GM21526 (cell line): ENCODE results near the gene CHKB.
"Not testable (repeated sequence)": the region's sequence is repeated elsewhere in the genome, so short reads cannot be mapped to it uniquely, and the experiment has no call there.

Source experiments
- ATAC-seq: cut with Tn5 transposase; IDR thresholded peaks from one replicate; pipeline ENCODE4 v1.9.1; 2021; ENCODE audit warnings: moderate library complexity; ENCODE audit not compliant: unreplicated experiment, low FRiP score

The CHKB gene

DNA sequence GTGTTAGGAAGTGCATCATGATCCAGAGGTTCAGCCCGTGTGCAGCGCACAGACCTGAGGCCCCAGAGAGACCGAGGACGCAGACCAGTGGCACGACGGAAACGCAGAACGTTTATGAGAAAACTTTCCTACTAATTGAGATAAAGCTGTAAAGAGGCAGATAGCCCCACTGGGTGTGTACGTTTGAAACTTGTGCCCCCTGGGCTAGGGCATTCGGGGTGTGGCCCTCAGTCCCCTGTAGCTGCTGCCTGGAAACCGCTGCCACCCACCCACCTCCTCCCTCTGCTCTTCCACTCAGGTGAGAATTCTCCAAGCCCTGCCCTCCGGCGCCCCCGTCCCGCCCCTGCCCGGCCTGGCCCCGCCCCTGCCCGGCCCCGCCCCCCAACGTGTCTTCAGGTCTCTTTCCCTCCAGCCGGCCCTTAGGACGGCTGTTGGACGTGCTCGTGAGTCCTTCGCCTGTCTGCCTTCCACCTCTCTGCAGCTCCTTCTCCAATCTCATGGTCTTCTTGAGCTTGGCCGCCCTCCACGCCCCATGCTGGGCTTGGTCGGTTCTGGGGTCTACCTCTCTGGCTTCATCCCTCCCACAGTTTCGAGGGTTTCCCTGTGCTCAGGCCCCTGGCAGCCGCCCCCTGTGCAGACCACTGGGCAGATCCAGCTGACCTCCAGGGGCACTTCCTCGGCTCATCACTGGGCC lies 30.0 kb upstream of the CHKB start:
- no peak for ATAC-seq

DNA sequence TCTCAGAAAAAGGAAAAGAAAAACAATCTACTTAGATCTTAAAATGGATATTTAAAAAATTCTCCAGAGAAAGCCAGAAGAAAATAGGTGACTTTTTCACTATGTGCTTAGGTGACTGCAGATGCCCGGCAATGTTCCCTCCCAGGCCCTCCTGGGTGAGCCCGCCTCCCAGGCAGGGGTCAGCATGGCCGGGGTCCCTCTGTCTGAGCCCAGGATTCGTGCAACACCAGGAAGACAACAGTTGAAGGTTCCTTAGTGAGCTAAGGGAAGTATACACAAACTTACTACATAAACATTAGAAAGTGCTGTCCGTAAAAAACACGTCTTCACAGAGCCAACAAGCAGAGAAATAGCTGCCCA lies 29.5 kb upstream of the CHKB start:
- ATAC-seq, result no peak

DNA sequence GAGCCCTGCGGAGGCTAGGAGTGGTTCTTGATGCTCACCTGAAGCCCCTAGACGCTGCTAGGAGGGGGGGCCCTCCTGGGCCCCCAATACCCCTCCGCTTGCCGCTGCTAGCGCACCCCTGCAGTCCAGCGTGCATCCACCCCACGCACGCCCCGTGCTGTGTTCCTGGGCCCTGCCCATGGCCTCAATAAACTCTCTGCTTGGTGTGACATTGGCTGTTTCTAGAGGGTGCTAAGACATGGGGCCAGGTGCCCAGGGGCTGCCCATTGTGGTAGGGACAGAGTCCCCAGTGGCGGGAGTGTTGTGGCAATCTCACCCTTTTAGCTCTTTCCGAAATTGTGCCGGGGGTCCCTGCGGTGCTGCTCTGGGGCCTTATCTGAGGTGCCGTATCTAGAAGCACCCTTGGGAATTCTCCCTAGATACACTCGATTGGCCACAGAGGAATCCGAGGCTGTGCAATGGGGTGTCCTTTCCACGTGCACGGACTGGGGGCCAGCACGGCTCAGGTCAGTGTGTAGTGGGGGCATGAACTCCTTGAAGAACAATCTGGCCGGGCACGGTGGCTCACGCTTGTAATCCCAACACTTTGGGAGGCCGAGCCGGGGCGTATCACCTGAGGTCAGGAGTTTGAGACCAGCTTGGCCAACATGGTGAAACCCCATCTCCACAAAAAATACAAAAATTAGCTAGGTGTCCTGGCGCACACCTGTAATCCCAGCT lies 28.9 kb upstream of the CHKB start:
- ATAC-seq, result no peak

DNA sequence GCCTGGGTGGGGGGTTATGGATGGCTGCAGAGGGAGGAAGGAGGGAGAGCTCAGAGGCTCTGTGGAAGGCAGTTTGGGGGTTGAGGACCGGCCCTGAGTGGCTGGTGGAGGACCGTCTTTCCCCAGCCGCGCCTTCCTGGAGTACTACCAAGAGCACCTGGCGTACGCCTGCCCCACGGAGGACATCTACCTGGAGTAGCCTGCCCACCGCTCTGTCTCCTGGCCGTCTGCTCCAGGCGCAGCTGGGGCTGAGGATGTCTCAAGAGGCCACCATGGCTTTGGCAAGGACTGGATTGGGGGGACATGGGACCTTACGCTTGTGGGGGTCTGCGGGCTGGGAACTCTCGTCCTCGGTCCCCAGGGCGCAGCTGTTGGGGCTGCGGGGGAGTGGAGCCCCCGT lies 27.9 kb upstream of the CHKB start:
- no peak for ATAC-seq

DNA sequence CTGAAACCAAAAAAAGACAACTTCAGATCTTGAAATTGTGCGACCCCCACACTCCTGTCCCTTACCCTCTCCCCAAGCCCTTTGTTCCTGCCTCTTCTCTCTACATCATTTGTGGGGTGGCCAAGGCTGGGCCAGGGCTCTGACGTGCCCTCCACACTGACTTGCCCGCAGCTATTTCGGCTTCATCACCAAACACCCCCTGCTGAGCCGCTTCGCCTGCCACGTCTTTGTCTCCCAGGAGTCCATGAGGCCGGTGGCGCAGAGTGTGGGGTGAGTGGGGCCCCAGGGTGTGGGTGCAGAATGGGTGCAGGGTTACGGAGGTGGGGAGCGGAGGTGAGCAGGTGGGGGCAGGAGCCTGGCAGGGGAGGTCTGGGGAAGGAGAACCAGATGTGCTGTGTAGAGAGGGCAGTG lies 27.4 kb upstream of the CHKB start:
- no peak for ATAC-seq

DNA sequence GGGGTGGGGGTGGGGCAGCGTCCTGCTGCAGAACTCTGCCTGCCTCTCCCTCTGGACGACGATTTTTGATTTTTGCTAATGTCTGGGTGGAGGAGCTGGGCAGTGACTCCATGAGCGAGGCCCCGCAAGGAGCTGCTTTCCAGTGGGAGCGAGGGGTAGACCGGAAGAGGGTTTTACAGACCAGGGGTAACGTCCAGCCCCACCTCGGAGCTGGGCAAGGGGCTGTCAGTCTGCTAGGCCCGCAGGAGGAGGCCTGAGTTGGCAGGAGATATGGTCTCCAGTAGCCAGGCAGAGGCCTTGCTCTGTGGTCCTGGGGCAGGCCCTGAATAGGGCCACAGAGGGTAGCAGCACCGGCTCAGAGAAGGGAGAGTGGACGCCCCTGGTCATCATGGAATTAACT lies 26.9 kb upstream of the CHKB start:
- ATAC-seq, result no peak

DNA sequence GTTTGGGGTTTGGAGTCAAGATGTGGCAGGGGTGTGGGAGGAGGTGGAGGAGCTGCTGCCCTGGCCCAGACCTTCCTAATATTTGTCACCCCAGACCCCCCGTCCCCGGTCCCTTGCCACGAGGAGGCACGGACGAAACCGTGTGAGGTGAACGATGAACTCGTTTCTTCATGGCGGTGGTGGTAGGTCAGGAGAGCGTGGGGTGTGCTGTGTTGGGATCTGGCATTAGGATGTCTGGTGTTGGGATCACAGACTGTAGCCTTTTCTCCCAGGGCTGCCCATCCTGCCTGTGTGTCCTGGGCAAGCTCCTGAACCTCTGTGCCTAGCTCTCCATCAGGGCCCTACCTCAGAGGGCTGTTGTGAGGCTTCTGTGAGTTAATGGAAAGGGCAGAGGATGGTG lies 26.3 kb upstream of the CHKB start:
- no peak for ATAC-seq

DNA sequence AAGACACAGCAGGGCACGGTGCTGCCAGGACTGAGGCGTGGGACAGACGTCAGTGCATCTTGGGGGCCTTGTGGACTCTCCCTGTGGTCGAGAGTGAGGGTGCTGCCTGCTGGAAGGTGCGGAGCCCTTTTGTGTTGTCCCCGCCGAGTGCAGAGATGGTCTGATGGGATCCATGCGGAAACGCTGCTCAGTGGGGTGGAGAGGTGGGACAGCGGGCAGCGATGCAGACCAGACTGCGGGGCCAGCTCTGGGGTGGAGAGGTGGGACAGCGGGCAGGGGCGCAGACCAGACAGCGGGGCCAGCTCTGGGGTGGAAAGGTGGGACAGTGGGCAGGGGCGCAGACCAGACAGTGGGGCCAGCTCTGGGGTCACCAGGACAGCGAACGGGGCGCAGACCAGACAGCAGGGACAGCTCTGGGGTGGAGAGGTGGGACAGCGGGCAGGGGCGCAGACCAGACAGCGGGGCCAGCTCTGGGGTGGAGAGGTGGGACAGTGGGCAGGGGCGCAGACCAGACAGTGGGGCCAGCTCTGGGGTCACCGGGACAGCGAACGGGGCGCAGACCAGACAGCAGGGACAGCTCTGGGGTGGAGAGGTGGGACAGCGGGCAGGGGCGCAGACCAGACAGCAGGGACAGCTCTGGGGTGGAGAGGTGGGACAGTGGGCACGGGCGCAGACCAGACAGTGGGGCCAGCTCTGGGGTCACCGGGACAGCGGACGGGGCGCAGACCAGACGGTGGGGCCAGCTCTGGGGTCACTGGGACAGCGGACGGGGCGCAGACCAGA lies 25.6 kb upstream of the CHKB start:
- ATAC-seq, result not testable (repeated sequence)

DNA sequence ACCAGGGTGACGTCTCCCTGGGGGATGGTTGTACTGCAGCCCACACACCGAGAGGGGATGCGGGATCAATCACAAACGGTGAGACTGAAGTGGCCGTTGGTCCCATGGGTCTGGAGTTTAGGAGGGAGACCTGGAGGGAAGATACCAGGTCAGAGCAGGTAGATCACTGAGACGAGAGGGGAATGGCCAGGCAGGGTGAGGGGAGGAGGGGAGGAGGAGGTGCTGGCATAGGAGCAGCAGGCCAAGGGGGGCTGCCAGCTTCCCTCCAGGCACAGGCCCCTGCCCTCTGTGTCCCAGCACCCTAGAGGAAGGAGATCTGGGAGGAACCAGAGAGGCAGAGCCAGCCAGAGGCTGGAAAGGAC lies 25.0 kb upstream of the CHKB start:
- no peak for ATAC-seq

DNA sequence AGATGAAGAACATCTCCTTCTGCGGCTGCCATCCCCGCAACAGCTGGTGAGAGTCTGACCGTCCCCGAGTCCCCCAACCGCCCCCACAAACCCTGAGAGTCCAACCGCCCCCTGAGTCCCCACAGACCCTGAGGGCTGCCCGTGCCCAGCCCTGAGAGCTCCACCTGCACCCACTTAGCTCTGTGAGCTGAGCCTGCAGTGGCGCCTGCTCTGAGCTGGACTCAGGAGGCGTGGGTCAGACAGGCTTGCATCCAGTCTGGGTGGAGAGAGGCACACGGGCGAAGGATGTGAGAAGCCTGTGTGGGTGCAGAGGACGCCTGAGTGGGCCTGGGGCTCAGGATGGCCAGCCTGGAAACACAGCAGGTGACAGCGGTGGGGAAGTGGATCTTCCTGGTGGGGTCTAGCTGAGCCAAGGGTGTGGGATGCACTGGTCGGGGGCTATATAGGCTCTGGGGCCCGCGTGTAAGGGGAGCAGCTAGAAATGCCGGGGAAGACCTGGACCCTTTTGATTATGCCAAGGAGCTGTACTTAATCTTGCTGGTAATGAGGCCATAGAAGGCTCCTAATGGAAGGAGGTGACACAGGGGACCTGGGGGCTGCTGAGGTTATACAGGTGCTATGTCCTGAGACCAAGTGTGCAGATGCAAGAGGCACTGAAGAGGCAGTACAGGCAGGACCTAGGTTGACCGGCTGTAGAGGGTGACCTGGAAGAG lies 24.5 kb upstream of the CHKB start:
- no peak for ATAC-seq

DNA sequence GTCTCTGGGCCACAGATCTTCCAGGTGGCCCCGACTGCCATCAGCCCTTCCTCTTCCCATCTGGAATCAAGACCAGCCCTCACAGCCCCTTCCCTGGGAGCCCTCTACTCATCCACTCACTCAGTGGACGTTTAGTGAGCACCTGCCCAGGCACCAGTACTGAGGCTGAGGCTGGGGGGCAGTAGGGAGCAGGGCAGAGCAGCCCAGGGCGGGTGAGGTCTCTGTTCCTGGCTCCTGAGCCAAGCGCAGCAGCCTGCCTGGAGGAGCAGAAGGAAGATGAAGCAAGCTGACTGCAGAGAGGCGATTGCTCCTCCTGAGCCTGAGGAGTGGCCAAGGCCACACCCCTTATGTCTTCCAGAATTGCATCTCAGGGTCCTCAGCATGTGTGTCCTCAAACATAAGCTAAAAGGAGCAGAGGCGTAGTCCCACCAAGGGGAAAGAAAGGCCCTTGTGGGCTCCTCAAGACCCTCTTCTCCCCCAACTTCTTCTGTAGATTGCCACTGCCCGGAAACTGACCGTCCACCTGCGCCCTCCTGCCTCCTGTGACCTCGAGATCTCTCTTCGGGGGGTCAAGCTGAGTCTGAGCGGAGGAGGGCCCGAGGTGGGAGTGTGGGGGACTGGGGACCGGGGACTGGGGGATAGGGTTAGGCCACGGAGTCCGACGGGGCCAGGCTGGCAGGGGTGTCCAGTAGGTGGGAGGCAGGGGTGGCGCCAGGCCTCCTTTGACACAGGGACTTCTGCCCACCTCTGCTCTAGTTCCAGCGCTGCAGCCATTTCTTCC lies 23.7 kb upstream of the CHKB start:
- ATAC-seq, result no peak

DNA sequence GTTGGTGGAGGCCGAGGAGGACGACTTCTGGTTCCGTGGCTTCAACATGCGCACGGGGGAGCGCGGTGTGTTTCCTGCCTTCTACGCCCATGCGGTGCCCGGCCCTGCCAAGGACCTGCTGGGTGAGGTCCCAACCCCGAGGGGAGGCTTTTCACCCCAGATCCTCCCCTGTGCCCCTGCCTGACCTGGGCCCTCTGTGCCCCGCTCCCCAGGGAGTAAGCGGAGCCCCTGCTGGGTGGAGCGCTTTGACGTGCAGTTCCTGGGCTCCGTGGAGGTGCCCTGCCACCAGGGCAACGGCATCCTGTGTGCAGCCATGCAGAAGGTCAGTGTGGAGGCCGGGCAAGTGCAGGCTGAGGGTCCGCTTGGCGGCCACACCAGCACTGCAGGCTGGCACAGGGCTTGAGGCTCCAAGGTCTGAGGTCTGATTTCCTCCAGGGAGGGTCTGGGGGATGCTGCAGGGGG lies 23.0 kb upstream of the CHKB start:
- ATAC-seq, result no peak

DNA sequence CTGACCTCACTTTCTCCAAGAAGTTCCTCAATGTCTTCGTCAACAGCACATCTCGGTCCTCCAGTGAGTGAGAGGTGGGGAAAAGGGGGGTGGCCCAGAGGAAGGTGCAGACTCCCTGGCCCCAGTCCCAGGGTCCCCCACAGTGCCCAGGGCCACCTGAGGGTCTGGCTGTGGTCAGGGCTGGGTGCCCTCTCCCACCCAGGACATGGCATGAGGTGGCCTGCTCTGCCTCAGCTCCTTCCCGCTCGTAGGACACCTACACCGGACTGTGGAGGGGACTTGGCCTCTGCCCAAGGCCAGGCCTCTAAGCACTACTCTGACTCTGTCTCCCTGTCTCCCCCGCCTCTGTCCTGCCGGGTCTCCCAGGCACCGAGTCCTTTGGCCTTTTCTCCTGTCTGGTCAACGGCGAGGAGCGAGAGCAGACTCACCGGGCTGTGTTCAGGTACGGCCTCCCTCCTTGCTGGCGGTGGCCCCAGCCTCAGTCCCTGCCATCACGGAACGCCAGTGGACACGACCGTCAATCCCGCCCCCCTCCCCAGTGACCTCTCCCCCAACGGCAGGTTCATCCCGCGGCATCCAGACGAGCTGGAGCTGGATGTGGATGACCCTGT lies 22.5 kb upstream of the CHKB start:
- ATAC-seq, result no peak

DNA sequence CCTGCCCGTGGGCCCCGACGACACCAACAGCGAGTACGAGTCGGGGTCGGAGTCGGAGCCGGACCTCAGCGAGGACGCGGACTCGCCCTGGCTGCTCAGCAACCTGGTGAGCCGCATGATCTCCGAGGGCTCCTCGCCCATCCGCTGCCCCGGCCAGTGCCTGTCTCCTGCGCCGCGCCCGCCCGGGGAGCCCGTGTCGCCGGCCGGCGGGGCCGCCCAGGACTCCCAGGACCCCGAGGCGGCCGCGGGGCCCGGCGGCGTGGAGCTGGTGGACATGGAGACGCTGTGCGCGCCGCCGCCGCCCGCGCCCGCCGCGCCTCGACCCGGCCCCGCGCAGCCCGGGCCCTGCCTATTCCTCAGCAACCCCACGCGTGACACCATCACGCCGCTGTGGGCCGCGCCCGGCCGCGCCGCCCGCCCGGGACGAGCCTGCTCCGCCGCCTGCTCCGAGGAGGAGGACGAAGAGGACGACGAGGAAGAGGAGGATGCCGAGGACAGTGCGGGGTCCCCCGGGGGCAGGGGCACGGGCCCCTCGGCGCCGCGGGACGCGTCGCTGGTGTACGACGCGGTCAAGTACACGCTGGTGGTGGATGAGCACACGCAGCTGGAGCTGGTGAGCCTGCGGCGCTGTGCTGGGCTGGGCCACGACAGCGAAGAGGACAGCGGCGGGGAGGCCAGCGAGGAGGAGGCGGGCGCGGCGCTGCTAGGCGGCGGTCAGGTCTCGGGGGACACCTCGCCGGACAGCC lies 21.8 kb upstream of the CHKB start:
- ATAC-seq, result no peak

DNA sequence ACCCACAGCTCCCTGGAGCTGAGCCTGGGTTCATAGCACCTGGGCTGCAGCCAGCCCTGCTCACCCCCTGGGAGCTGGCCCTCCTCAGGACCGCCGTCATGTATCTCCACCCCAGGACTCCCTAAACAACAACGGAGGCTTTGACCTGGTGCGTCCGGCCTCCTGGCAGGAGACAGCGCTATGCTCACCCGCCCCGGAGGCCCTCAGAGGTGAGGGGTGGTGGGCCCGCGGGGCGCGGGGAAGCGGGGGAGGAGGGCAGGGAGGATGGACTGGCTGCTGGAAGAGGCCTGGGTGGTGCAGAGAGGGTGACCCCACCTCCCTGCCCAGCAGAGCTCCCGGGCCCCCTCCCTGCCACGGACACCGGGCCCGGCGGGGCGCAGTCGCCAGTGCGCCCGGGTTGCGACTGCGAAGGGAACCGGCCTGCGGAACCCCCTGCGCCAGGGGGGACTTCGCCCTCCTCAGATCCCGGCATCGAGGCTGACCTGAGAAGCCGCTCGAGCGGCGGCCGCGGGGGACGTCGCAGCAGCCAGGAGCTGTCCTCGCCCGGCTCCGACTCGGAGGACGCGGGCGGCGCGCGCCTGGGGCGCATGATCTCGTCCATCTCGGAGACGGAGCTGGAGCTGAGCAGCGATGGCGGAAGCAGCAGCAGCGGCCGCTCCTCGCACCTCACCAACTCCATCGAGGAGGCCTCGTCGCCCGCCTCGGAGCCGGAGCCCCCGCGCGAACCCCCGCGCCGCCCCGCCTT lies 21.0 kb upstream of the CHKB start:
- ATAC-seq, result no peak

DNA sequence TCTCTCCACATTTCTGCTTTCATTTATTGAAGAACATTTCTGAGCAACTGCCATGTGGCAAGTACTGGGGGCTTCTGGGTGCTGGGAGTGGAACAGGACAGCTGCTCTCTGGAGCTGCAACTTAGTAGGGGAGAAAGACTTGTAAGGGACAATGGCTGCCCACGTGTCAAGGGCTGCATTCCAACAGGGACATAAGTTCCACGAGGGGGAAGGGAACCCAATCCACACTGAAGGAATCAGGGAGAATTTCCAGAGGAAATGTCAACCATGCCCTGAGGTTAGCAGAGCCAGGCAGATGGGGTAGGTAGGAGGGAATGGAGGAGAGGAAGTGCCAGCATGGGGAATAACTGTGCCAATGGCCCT lies 19.7 kb upstream of the CHKB start:
- ATAC-seq, result no peak

DNA sequence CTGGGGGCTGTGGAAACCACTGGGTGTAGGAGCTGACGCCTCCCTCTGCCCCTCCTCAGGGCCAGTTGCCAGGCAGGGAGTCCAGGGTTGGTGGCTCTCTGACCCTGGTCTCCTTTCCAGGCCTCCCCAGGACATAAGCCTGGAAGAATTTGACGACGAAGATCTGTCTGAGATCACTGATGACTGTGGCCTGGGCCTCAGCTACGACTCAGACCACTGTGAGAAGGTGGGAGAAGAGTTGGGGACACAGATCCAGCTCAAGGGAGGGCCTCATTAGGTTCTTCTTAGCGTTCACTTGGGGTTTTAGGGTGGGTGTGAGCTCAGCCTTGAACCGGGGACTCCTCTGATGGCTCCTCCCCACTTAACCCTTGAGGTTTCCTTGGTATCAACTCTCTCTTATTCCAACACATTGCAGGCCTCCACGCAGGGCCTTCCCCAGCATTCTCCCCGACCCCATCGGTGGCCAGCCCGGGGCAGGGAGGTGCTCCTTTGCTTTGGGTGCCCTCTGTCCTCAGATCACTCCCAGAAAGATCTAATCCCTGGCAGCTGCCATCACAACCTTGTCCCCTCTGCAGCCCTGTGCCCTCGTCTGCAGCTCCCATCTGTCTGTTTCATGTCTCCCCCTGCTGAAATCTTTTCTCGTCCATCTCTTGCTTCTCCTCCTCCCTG lies 19.2 kb upstream of the CHKB start:
- ATAC-seq, result no peak
